ENCODE results near the gene SLC6A9. TPM values are rescaled to one million over a fixed set of nuclear protein-coding genes. Genes with fewer than 3 reads are reported as not detected.

SLC6A9 gene
- total RNA-seq, 1 experiment from 2014 or later: 12.8 TPM

- TF ChIP-seq POLR2A (IDR thresholded peaks at IDR 0.05; ENCODE audit: borderline replicate concordance, extremely low read depth, insufficient read depth, insufficient read length): no peak
- TF ChIP-seq JUND (IDR thresholded peaks at IDR 0.05): no peak
- no peak for TF ChIP-seq SRF (IDR thresholded peaks at IDR 0.05; ENCODE audit: low read depth)
- TF ChIP-seq EZH2 (IDR thresholded peaks at IDR 0.05): no peak
- Histone ChIP-seq H3K9ac (ENCODE audit: low read length) (no peak overlapping the region), H3K4me1 (ENCODE audit: control insufficient read depth in 1 of 2, insufficient read depth in 2 of 2, low read length in 2 of 2) (peaks cover 9 to 37% of the 10 kb centered on the region in 2 experiments; a peak in 3 of 4 replicates), H4K20me1 (ENCODE audit: insufficient read depth) (no peaks in the 10 kb centered on the region), H3K27me3 (ENCODE audit: insufficient read depth, low read length) (no peaks in the 10 kb centered on the region), H2AFZ (ENCODE audit: low read depth, low read length, poor library complexity, severe bottlenecking) (no peak overlapping the region), H3K4me2 (ENCODE audit: low read length) (peak overlapping the region; percentile 87; the same call in 1 of the 2 replicates), H3K4me3 (replicated peaks in 1 of 2; ENCODE audit: low read depth in 1 of 2, low read length in 2 of 2) (no peak overlapping the region), H3K9me3 (ENCODE audit: control insufficient read depth in 1 of 2, insufficient read depth in 1 of 2, low read depth in 1 of 2, low read length in 2 of 2) (no peaks in the 10 kb centered on the region), H3K9me2 (ENCODE audit: insufficient read depth) (no peaks in the 10 kb centered on the region), H3K79me2 (ENCODE audit: insufficient read depth, low read length) (peaks cover 68% of the 10 kb centered on the region), H3K27ac (ENCODE audit: low read depth, low read length) (no peak overlapping the region; the same call in 1 of the 2 replicates), H3K36me3 (ENCODE audit: control insufficient read depth in 1 of 2, insufficient read depth in 2 of 2, low read length in 2 of 2) (peaks cover 11 to 56% of the 10 kb centered on the region in 2 experiments; a peak in 3 of 4 replicates)
- DNase-seq (ENCODE audit: low read depth, low spot score): no peak
- ChIA-PET POLR2A (no interaction called here), RAD21 (ENCODE audit: low non-redundant PET in 1 of 2, low total read pairs in 2 of 2, uncharacterized antibody in 2 of 2, unreplicated experiment in 2 of 2) (no interaction called here), CTCF (no interaction called here)
- no peak for ATAC-seq
- BruUV-seq (replicated peaks): no TSS peak
- intact Hi-C loops (cut with micrococcal nuclease): no loop called here
Measured at GRCh38 chr1:43981135-43981491, 50.1 kb downstream of the SLC6A9 start.

- H3K4me3 ChIP-seq (replicated peaks in 1 of 2; ENCODE audit: low read depth in 1 of 2, low read length in 2 of 2): peak overlapping the region; percentile 62 to 81
- H3K36me3 ChIP-seq (ENCODE audit: control insufficient read depth in 1 of 2, insufficient read depth in 2 of 2, low read length in 2 of 2): peaks cover 9 to 50% of the 10 kb centered on the region in 2 experiments; a peak in 3 of 4 replicates
- ATAC-seq: 0 out of 2 replicates have a peak, but pooled peaks have one; percentile 0
- DNase-seq (ENCODE audit: low read depth, low spot score): no peak
- POLR2A ChIA-PET: no interaction called here
- no peak for TF ChIP-seq CEBPB (IDR thresholded peaks at IDR 0.05; ENCODE audit: low read depth)
- no peak for TF ChIP-seq SIN3A (IDR thresholded peaks at IDR 0.05; ENCODE audit: low read depth)
- no peak for TF ChIP-seq ZNF274 (IDR thresholded peaks at IDR 0.05; ENCODE audit: low read depth, low read length)
- TF ChIP-seq SP1 (IDR thresholded peaks at IDR 0.05; ENCODE audit: low read depth): no peak
- TF ChIP-seq POLR2AphosphoS5 (IDR thresholded peaks at IDR 0.05; ENCODE audit: low read depth, low read length): no peak
- no peaks in the 10 kb centered on the region for H3K9me2 ChIP-seq (ENCODE audit: insufficient read depth)
- peak overlapping the region; percentile 87 for H3K4me2 ChIP-seq (ENCODE audit: low read length)
- no peak overlapping the region for H2AFZ ChIP-seq (ENCODE audit: low read depth, low read length, poor library complexity, severe bottlenecking)
- H3K27me3 ChIP-seq (ENCODE audit: insufficient read depth, low read length): no peaks in the 10 kb centered on the region
- intact Hi-C loops (cut with micrococcal nuclease): no loop called here
- RAD21 ChIA-PET (ENCODE audit: low non-redundant PET in 1 of 2, low total read pairs in 2 of 2, uncharacterized antibody in 2 of 2, unreplicated experiment in 2 of 2): no interaction called here
- H3K79me2 ChIP-seq (ENCODE audit: insufficient read depth, low read length): peaks cover 74% of the 10 kb centered on the region
- CTCF ChIA-PET: interaction anchor here (1.6 kb wide), 1 partner anchor 217 kb away, joined by 3 read pairs; no protein-coding TSS in a partner anchor
- H3K9me3 ChIP-seq (ENCODE audit: control insufficient read depth in 1 of 2, insufficient read depth in 1 of 2, low read depth in 1 of 2, low read length in 2 of 2): no peaks in the 10 kb centered on the region
- peaks cover 14 to 43% of the 10 kb centered on the region in 2 experiments; a peak in 3 of 4 replicates for H3K4me1 ChIP-seq (ENCODE audit: control insufficient read depth in 1 of 2, insufficient read depth in 2 of 2, low read length in 2 of 2)
- no peaks in the 10 kb centered on the region for H4K20me1 ChIP-seq (ENCODE audit: insufficient read depth)
- no TSS peak for BruUV-seq (replicated peaks)
- H3K9ac ChIP-seq (ENCODE audit: low read length): peak overlapping the region; percentile 85
- peak overlapping the region; percentile 81 for H3K27ac ChIP-seq (ENCODE audit: low read depth, low read length)
Measured at GRCh38 chr1:43980255-43981134, 50.8 kb downstream of the SLC6A9 start.

All from HCT116 (cell line).